H9 (cell line): ENCODE measurements around the gene INHBC. TPM values are rescaled to one million over a fixed set of nuclear protein-coding genes. Genes with fewer than 3 reads are reported as not detected.

ENCODE experiments used
- DNase-seq: peaks from one replicate; pipeline ENCODE4 v3.0.0-alpha.2; 2017
- H2AFZ ChIP-seq: one replicate; pipeline ENCODE4 v1.6.1; 2013; ENCODE audit warnings: mild to moderate bottlenecking, low read length, control low read depth, moderate library complexity
- H2AK5ac ChIP-seq: 2 replicates; pipeline ENCODE4 v1.6.1; 2013; ENCODE audit warnings: low read length, control low read depth, mixed read lengths; ENCODE audit not compliant: insufficient read length
- H2BK120ac ChIP-seq: one replicate; pipeline ENCODE4 v1.6.1; 2013; ENCODE audit warnings: low read depth, mild to moderate bottlenecking, low read length, control low read depth, inconsistent platforms; ENCODE audit not compliant: poor library complexity, severe bottlenecking
- H2BK12ac ChIP-seq: 2 replicates; pipeline ENCODE4 v1.6.1; 2013; ENCODE audit warnings: low read length, control low read depth, mixed read lengths, low read depth; ENCODE audit not compliant: insufficient read length
- H2BK15ac ChIP-seq: 2 replicates; pipeline ENCODE4 v1.6.1; 2013; ENCODE audit warnings: low read depth, low read length, control low read depth
- H2BK20ac ChIP-seq: one replicate; pipeline ENCODE4 v1.6.1; 2013; ENCODE audit warnings: low read depth, mild to moderate bottlenecking, low read length, control low read depth, inconsistent platforms; ENCODE audit not compliant: poor library complexity, severe bottlenecking
- H2BK5ac ChIP-seq: 2 replicates; pipeline ENCODE4 v1.6.1; 2013; ENCODE audit warnings: low read length, control low read depth, mixed read lengths; ENCODE audit not compliant: insufficient read length
- H3K14ac ChIP-seq: 2 replicates; pipeline ENCODE4 v1.6.1; 2013; ENCODE audit warnings: low read length, control low read depth; ENCODE audit not compliant: insufficient read depth
- H3K18ac ChIP-seq: 2 replicates; pipeline ENCODE4 v1.6.1; 2013; ENCODE audit warnings: low read depth, mild to moderate bottlenecking, mixed read lengths, low read length, control low read depth; ENCODE audit not compliant: insufficient read length
- H3K23ac ChIP-seq: 2 replicates; pipeline ENCODE4 v1.6.1; 2013; ENCODE audit warnings: low read length, control low read depth, mixed read lengths, low read depth; ENCODE audit not compliant: insufficient read length
- H3K23me2 ChIP-seq: 2 replicates; pipeline ENCODE4 v1.6.1; 2013; ENCODE audit warnings: low read depth, mild to moderate bottlenecking, mixed read lengths, low read length, control low read depth; ENCODE audit not compliant: insufficient read length, poor library complexity, severe bottlenecking
- H3K27ac ChIP-seq: 2 replicates; pipeline ENCODE4 v1.5.1; 2013; ENCODE audit warnings: low read length, control low read depth, mixed read lengths, low read depth; ENCODE audit not compliant: insufficient read length
- H3K27me3 ChIP-seq: 2 replicates; pipeline ENCODE4 v1.6.1; 2013; ENCODE audit warnings: low read length, control low read depth, inconsistent platforms; ENCODE audit not compliant: insufficient read depth
- H3K4ac ChIP-seq: 2 replicates; pipeline ENCODE4 v1.6.1; 2013; ENCODE audit warnings: low read depth, mild to moderate bottlenecking, control low read depth, inconsistent platforms, low read length, moderate library complexity
- H3K4me1 ChIP-seq: 2 replicates; pipeline ENCODE4 v1.6.1; 2013; ENCODE audit warnings: low read length, control low read depth, inconsistent platforms; ENCODE audit not compliant: insufficient read depth
- H3K4me2 ChIP-seq: 2 replicates; pipeline ENCODE4 v1.6.1; 2013; ENCODE audit warnings: low read length, control low read depth, mixed read lengths; ENCODE audit not compliant: insufficient read length, insufficient read depth
- H3K56ac ChIP-seq: 2 replicates; pipeline ENCODE4 v1.6.1; 2013; ENCODE audit warnings: low read depth, mild to moderate bottlenecking, mixed read lengths, low read length, control low read depth; ENCODE audit not compliant: insufficient read length
- H3K79me1 ChIP-seq: 2 replicates; pipeline ENCODE4 v1.6.1; 2013; ENCODE audit warnings: low read depth, mild to moderate bottlenecking, moderate library complexity, low read length, control low read depth, inconsistent platforms; ENCODE audit not compliant: insufficient read depth, poor library complexity, severe bottlenecking
- H3K79me2 ChIP-seq: 2 replicates; pipeline ENCODE4 v1.6.1; 2013; ENCODE audit warnings: low read length, control low read depth, inconsistent platforms; ENCODE audit not compliant: insufficient read depth
- H3K9ac ChIP-seq: 2 replicates; pipeline ENCODE4 v1.6.1; 2013; ENCODE audit warnings: low read length, control low read depth, mixed read lengths; ENCODE audit not compliant: insufficient read length; ENCODE audit errors: extremely low read depth
- H3K9me3 ChIP-seq: one replicate; pipeline ENCODE4 v1.6.1; 2013; ENCODE audit warnings: low read depth, low read length, inconsistent platforms; ENCODE audit not compliant: control insufficient read depth
- H3T11ph ChIP-seq: one replicate; pipeline ENCODE4 v1.6.1; 2013; ENCODE audit warnings: mild to moderate bottlenecking, low read length, control low read depth, inconsistent platforms
- H4K20me1 ChIP-seq: one replicate; pipeline ENCODE4 v1.6.1; 2013; ENCODE audit not compliant: control insufficient read depth, insufficient read length, insufficient read depth
- H4K5ac ChIP-seq: 2 replicates; pipeline ENCODE4 v1.6.1; 2013; ENCODE audit warnings: low read depth, mild to moderate bottlenecking, mixed read lengths, low read length, control low read depth; ENCODE audit not compliant: insufficient read length
- H4K8ac ChIP-seq: replicated peaks from 2 replicates; pipeline ENCODE4 v1.6.1; 2013; ENCODE audit warnings: low read length, control low read depth, mixed read lengths, low read depth; ENCODE audit not compliant: insufficient read length
- H4K91ac ChIP-seq: 2 replicates; pipeline ENCODE4 v1.6.1; 2013; ENCODE audit warnings: low read depth, mild to moderate bottlenecking, moderate library complexity, mixed read lengths, low read length, control low read depth; ENCODE audit not compliant: insufficient read length
- H3K27ac Mint-ChIP-seq, 3 experiments: 2 replicates in 2 of 3; 3 replicates in 1 of 3; pipeline ENCODE4 v1.8.0; 2020 to 2021; ENCODE audit warnings: mixed read lengths in 3 of 3, mild to moderate bottlenecking in 1 of 3, moderate library complexity in 1 of 3
- H3K27me3 Mint-ChIP-seq: 2 replicates; pipeline ENCODE4 v1.8.0; 2021; ENCODE audit warnings: low read depth, mild to moderate bottlenecking, moderate library complexity, mixed read lengths
- H3K36me3 Mint-ChIP-seq, 3 experiments: 2 replicates in 2 of 3; 3 replicates in 1 of 3; pipeline ENCODE4 v1.8.0; 2020 to 2021; ENCODE audit warnings: low read depth in 3 of 3, mixed read lengths in 3 of 3; ENCODE audit not compliant: insufficient read depth in 1 of 3
- H3K4me1 Mint-ChIP-seq, 2 experiments: 2 replicates each; pipeline ENCODE4 v1.8.0; 2020; ENCODE audit warnings: mixed read lengths in 2 of 2
- H3K4me3 Mint-ChIP-seq, 2 experiments: 2 replicates in 1 of 2; 3 replicates in 1 of 2; pipeline ENCODE4 v1.8.0; 2020 to 2021; ENCODE audit warnings: mild to moderate bottlenecking in 2 of 2, mixed read lengths in 2 of 2, moderate library complexity in 1 of 2
- H3K9me3 Mint-ChIP-seq, 2 experiments: 2 replicates in 1 of 2; 3 replicates in 1 of 2; pipeline ENCODE4 v1.8.0; 2020; ENCODE audit warnings: mild to moderate bottlenecking in 2 of 2, mixed read lengths in 2 of 2, moderate library complexity in 1 of 2
- CTCF ChIP-seq: fragments of 200-600 bp; sonication (generic); conservative IDR thresholded peaks from 3 replicates; pipeline ENCODE4 v1.8.0; 2021; ENCODE audit warnings: antibody characterized with exemption, mild to moderate bottlenecking
- WGBS: extraction: QIAGEN DNeasy Blood & Tissue Kit; methylation state at CpG from one replicate; pipeline ENCODE4 v1.1.7; 2013; ENCODE audit warnings: missing lambda C conversion rate, low lambda C conversion rate, mixed read lengths; ENCODE audit not compliant: insufficient read length; ENCODE audit errors: extremely low coverage; 5-methylcytosine and 5-hydroxymethylcytosine counted together
- total RNA-seq: library from RNA; stranded (reverse); gene quantifications from 2 replicates; pipeline ENCODE4 v1.2.1, GENCODE V29; 2021

INHBC gene
- total RNA-seq, 1 experiment from 2014 or later: not detected

DNA sequence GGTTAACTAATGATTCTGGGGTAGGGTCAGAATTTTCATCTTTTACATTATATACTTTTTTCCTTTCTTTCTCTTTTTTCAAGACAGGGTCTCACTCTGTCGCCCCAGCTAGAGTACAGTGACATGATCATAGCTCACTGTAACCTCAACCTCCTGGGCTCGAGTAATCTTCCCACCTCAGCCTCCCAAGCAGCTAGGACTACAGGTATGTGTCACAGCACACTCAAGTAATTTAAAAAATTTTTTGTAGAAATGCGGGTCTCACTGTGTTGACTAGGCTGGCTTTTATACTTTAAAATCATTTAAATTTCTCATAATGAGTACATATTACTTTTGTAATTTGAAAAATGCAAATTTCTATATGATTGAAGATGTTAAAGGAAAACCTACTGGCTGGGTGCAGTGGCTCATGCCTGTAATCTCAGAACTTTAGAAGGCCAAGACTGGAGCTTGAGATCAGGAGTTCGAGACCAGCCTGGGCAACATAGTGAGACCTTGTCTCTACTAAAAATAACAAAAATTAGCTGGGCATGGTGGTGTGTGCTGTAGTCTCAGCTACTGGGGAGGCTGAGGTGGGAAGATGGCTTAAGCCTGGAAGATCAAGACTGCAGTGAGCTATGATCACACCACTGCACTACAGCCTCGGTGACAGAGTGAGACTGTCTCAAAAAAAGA, 29.5 kb upstream of the INHBC start:
- Mint-ChIP-seq H3K9me3 (no peaks in the 10 kb centered on the region), H3K4me1 (peaks cover 9% of the 10 kb centered on the region in 2 experiments), H3K27ac (peak overlapping the region in 2 of 3 experiments; percentile 75 to 81; a peak in 2 of 7 replicates), H3K36me3 (no peaks in the 10 kb centered on the region), H3K27me3 (no peaks in the 10 kb centered on the region), H3K4me3 (no peak overlapping the region)
- Histone ChIP-seq H3K27me3 (no peaks in the 10 kb centered on the region), H3K27ac (no peak overlapping the region), H3K56ac (no peak overlapping the region), H3K79me2 (no peaks in the 10 kb centered on the region), H2BK5ac (no peak overlapping the region), H3K4me2 (no peak overlapping the region), H3K23ac (no peak overlapping the region), H4K91ac (no peak overlapping the region), H3K4me1 (no peaks in the 10 kb centered on the region), H3K18ac (no peak overlapping the region), H4K8ac (no peak overlapping the region), H3K4ac (no peak overlapping the region), H3T11ph (no peak overlapping the region), H4K5ac (no peak overlapping the region), H3K23me2 (no peaks in the 10 kb centered on the region), H2AK5ac (no peak overlapping the region), H2BK20ac (no peak overlapping the region), H2BK15ac (no peak overlapping the region), H2AFZ (no peak overlapping the region), H2BK120ac (no peak overlapping the region), H3K79me1 (peaks cover 5% of the 10 kb centered on the region), H3K14ac (no peak overlapping the region), H3K9ac (no peak overlapping the region), H4K20me1 (no peaks in the 10 kb centered on the region), H2BK12ac (no peak overlapping the region), H3K9me3 (no peaks in the 10 kb centered on the region)
- no CpG with 5 or more reads among the region's 5 CpGs for WGBS
- TF ChIP-seq CTCF: no peak
- no peak for DNase-seq
